OCI-LY7 (cell line): ENCODE results near the gene TEX2.

Experiments
- CTCF ChIP-seq: fragments of 200-600 bp; sonication (generic); conservative IDR thresholded peaks from 2 replicates; pipeline ENCODE4 v1.5.1; 2014; ENCODE audit warnings: mild to moderate bottlenecking, antibody characterized with exemption, low read length, moderate library complexity, mixed read lengths
- EZH2phosphoT487 ChIP-seq: fragments of 200-600 bp; sonication (generic); IDR thresholded peaks from 2 replicates; pipeline ENCODE4 v1.6.1; 2018; ENCODE audit warnings: low read depth, borderline replicate concordance, mild to moderate bottlenecking, mixed run types, antibody characterized with exemption, low read length, moderate library complexity, mixed read lengths

- TF ChIP-seq CTCF (no peak), EZH2phosphoT487 (no peak)
These were observed 6.9 kb upstream of the TEX2 start for GRCh38 chr17:64269687-64270649.
